Adrenal gland (tissue), 5 donors: ENCODE data around the gene HPRT1.

Source experiments
- CTCF ChIP-seq, 6 experiments: fragments of 450-650 bp in 4 of 6; fragments of 200-600 bp in 2 of 6; sonication (generic) in 1 of 6; IDR thresholded peaks; 1 replicate in 5 of 6; 2 replicates in 1 of 6; pipeline versions ENCODE4 v1.5.1 to v1.8.0; 2016 to 2021; ENCODE audit warnings: antibody characterized with exemption in 6 of 6, mild to moderate bottlenecking in 2 of 6, moderate library complexity in 1 of 6
- POLR2A ChIP-seq, 2 donors: fragments of 450-650 bp; IDR thresholded peaks; one replicate each; pipeline ENCODE4 v1.6.1; 2017; ENCODE audit warnings: antibody characterized with exemption in 2 of 2, mild to moderate bottlenecking in 2 of 2, moderate library complexity in 1 of 2
- donor health status: DM: no; HTN: no; CAD: no.

- no peak for TF ChIP-seq CTCF (IDR thresholded peaks at IDR 0.05)
- TF ChIP-seq POLR2A (IDR thresholded peaks at IDR 0.05) = no peak
These were observed 40.2 kb upstream of the HPRT1 start for GRCh38 chrX:134419784-134420183.
